ENCODE results near the gene ANKRD34C. TPM values are rescaled to one million over a fixed set of nuclear protein-coding genes. Genes with fewer than 3 reads are reported as not detected.

Gene ANKRD34C
- polyA plus RNA-seq, 1 donor from 2014 or later: not detected

DNA sequence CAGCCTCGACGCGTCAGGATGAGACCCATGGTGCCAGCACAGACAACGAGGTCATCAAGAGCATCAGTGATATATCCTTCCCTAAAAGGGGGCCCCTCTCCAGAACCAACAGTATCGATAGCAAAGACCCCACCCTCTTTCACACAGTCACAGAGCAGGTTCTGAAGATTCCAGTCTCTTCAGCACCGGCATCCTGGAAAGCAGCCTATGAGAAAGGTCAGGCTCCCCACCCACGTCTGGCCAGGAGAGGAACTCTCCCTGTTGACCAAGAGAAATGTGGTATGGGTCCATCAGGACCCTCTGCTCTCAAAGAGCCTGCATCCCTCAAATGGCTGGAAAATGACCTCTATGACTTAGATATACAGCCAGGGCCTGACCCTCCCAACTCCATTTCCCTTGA, 11.6 kb downstream of the ANKRD34C start:
- Histone ChIP-seq H3K36me3 (ENCODE audit: insufficient read depth, low read length) (no peaks in the 10 kb centered on the region), H3K4me3 (ENCODE audit: low read length) (no peak overlapping the region), H3K27me3 (ENCODE audit: insufficient read depth, low read depth, low read length) (peaks cover 9% of the 10 kb centered on the region), H2AFZ (ENCODE audit: low read depth, low read length) (no peak overlapping the region), H3K9ac (ENCODE audit: low read length) (no peak overlapping the region), H3K9me3 (ENCODE audit: low read length) (no peaks in the 10 kb centered on the region), H3K9me2 (ENCODE audit: insufficient read depth, low read length) (no peaks in the 10 kb centered on the region), H3K79me2 (replicated peaks; ENCODE audit: insufficient read depth, low read length) (no peaks in the 10 kb centered on the region), H3F3A (ENCODE audit: insufficient read depth, low read length, poor library complexity, severe bottlenecking) (no peaks in the 10 kb centered on the region), H3K27ac (ENCODE audit: low read length) (no peak overlapping the region), H4K20me1 (ENCODE audit: insufficient read depth) (no peaks in the 10 kb centered on the region), H3K4me2 (ENCODE audit: low read length) (no peak overlapping the region)
- no peak for TF ChIP-seq EP300 (conservative IDR thresholded peaks at IDR 0.05; ENCODE audit: poor library complexity, severe bottlenecking)
- no peak for TF ChIP-seq SMC3 (conservative IDR thresholded peaks at IDR 0.05; ENCODE audit: poor library complexity)
- TF ChIP-seq EZH2 (IDR thresholded peaks at IDR 0.05; ENCODE audit: borderline replicate concordance, insufficient read depth, low read length, poor library complexity, severe bottlenecking): no peak
- no peak for TF ChIP-seq MXI1 (conservative IDR thresholded peaks at IDR 0.05; ENCODE audit: poor library complexity, severe bottlenecking)
- TF ChIP-seq, protein P1, sequence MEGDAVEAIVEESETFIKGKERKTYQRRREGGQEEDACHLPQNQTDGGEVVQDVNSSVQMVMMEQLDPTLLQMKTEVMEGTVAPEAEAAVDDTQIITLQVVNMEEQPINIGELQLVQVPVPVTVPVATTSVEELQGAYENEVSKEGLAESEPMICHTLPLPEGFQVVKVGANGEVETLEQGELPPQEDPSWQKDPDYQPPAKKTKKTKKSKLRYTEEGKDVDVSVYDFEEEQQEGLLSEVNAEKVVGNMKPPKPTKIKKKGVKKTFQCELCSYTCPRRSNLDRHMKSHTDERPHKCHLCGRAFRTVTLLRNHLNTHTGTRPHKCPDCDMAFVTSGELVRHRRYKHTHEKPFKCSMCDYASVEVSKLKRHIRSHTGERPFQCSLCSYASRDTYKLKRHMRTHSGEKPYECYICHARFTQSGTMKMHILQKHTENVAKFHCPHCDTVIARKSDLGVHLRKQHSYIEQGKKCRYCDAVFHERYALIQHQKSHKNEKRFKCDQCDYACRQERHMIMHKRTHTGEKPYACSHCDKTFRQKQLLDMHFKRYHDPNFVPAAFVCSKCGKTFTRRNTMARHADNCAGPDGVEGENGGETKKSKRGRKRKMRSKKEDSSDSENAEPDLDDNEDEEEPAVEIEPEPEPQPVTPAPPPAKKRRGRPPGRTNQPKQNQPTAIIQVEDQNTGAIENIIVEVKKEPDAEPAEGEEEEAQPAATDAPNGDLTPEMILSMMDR (IDR thresholded peaks at IDR 0.05; ENCODE audit: poor library complexity, severe bottlenecking): no peak

DNA sequence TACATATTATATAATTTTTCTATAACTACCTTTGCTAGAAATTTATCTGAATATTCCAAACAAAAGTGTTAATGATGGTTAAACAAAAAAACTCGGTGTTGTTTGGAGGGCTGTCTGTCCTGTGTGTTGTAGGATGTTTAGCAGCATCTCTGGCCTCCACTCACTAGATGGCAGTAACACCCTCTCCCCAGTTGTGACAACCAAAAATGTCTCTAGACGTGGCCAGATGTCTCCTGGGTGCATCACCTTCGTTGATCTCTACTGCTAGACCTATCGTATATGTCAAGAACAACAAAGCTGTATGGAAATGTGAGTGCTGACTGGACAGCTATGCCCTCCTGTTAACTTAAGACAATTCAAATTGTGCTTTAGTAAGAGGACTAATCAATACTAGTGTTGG, 14.1 kb downstream of the ANKRD34C start:
- Histone ChIP-seq H3K9ac (ENCODE audit: low read length) (no peak overlapping the region), H3K27me3 (ENCODE audit: insufficient read depth, low read depth, low read length) (peaks cover 8% of the 10 kb centered on the region), H4K20me1 (ENCODE audit: insufficient read depth) (no peaks in the 10 kb centered on the region)

DNA sequence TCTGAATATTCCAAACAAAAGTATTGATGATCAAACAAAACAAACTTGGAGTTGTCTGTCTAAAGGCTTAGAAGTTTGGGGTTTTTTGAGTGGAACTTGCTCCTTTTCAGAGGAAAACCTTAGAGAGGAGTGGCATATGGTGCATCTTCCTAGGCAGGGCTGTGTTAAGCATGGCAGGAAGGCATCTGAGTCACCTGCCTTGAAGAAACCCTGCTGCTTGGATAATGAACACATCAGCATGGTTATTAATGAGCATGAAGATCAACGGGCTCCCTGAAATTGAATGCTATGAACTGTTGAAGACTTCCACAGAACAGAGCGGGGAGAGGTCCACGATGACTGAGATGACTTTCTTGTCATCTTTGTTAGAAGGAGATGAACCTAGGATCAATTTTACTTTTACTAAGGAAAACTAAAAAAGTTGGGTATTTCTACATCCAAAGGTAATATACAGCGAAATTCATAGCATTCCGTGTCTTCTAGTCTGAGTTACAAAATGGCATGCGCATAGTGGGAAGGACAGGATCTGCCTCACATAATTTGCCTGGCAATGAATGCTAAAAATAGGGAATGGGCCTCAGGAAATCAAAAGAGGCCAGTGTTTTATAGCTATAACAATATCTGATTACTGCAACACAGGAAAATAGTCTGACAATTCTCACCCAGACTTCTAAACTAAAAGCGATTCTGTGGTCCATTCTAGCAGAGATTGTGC, 16.8 kb downstream of the ANKRD34C start:
- Histone ChIP-seq H2AFZ (ENCODE audit: low read depth, low read length) (no peak overlapping the region), H3K27ac (ENCODE audit: low read length) (no peak overlapping the region), H3K27me3 (ENCODE audit: insufficient read depth, low read depth, low read length) (peaks cover 4% of the 10 kb centered on the region), H3F3A (ENCODE audit: insufficient read depth, low read length, poor library complexity, severe bottlenecking) (no peaks in the 10 kb centered on the region), H3K9ac (ENCODE audit: low read length) (no peak overlapping the region), H3K4me2 (ENCODE audit: low read length) (no peak overlapping the region), H3K9me3 (ENCODE audit: low read length) (no peaks in the 10 kb centered on the region), H3K79me2 (replicated peaks; ENCODE audit: insufficient read depth, low read length) (no peaks in the 10 kb centered on the region), H3K9me2 (ENCODE audit: insufficient read depth, low read length) (no peaks in the 10 kb centered on the region), H3K4me3 (ENCODE audit: low read length) (no peak overlapping the region), H4K20me1 (ENCODE audit: insufficient read depth) (no peaks in the 10 kb centered on the region), H3K36me3 (ENCODE audit: insufficient read depth, low read length) (no peaks in the 10 kb centered on the region)
- TF ChIP-seq SMC3 (conservative IDR thresholded peaks at IDR 0.05; ENCODE audit: poor library complexity): no peak
- TF ChIP-seq, protein P1 (IDR thresholded peaks at IDR 0.05; ENCODE audit: poor library complexity, severe bottlenecking): no peak
- no peak for TF ChIP-seq TAF1 (IDR thresholded peaks at IDR 0.05; ENCODE audit: low read depth)
- TF ChIP-seq MXI1 (conservative IDR thresholded peaks at IDR 0.05; ENCODE audit: poor library complexity, severe bottlenecking): no peak
- no peak for TF ChIP-seq REST (IDR thresholded peaks at IDR 0.05; ENCODE audit: borderline replicate concordance)
- no peak for TF ChIP-seq EZH2 (IDR thresholded peaks at IDR 0.05; ENCODE audit: borderline replicate concordance, insufficient read depth, low read length, poor library complexity, severe bottlenecking)
- TF ChIP-seq POLR2AphosphoS5 (IDR thresholded peaks at IDR 0.05): no peak
- TF ChIP-seq RAD21 (conservative IDR thresholded peaks at IDR 0.05): no peak

More for the DNA sequence above, 14.1 kb downstream of the ANKRD34C start:
- Histone ChIP-seq H3K79me2 (replicated peaks; ENCODE audit: insufficient read depth, low read length) (no peaks in the 10 kb centered on the region), H2AFZ (ENCODE audit: low read depth, low read length) (no peak overlapping the region), H3K9me3 (ENCODE audit: low read length) (no peaks in the 10 kb centered on the region), H3K4me3 (ENCODE audit: low read length) (no peak overlapping the region), H3K36me3 (ENCODE audit: insufficient read depth, low read length) (no peaks in the 10 kb centered on the region), H3K9me2 (ENCODE audit: insufficient read depth, low read length) (no peaks in the 10 kb centered on the region), H3K4me2 (ENCODE audit: low read length) (no peak overlapping the region), H3F3A (ENCODE audit: insufficient read depth, low read length, poor library complexity, severe bottlenecking) (no peaks in the 10 kb centered on the region), H3K27ac (ENCODE audit: low read length) (no peak overlapping the region)
- TF ChIP-seq, protein P1 (IDR thresholded peaks at IDR 0.05; ENCODE audit: poor library complexity, severe bottlenecking): peak; percentile 15
- no peak for TF ChIP-seq MXI1 (conservative IDR thresholded peaks at IDR 0.05; ENCODE audit: poor library complexity, severe bottlenecking)

Measured in neural cell (in vitro differentiated cells).